WTC11 (cell line): ENCODE measurements around the gene ZC3H12C. TPM values are rescaled to one million over a fixed set of nuclear protein-coding genes. Genes with fewer than 3 reads are reported as not detected.

Source experiments
- ATAC-seq: fragments of 200-7000 bp; cut with Tn5 transposase; 2 replicates; pipeline ENCODE4 v1.10.0; 2021; ENCODE audit warnings: mild to moderate bottlenecking, moderate library complexity
- CTCF ChIA-PET: fragments of 300-600 bp; sonication (Branson Sonifier 250); formaldehyde crosslinking; loops from one replicate; lab custom pipeline; 2021; ENCODE audit warnings: antibody characterized with exemption; lab: Charles Lee
- POLR2A ChIA-PET: fragments of 350-600 bp; sonication (Branson Sonifier 250); formaldehyde crosslinking; loops from one replicate; lab custom pipeline; 2021; ENCODE audit warnings: antibody characterized with exemption; lab: Charles Lee
- DNase-seq: peaks from one replicate; pipeline ENCODE4 v3.0.0; 2021; ENCODE audit warnings: low spot score
- H3K27ac Mint-ChIP-seq: 2 replicates; pipeline ENCODE4 v1.8.0; 2021; ENCODE audit warnings: mixed read lengths
- H3K27me3 Mint-ChIP-seq: 2 replicates; pipeline ENCODE4 v1.8.0; 2021; ENCODE audit warnings: low read depth, mild to moderate bottlenecking, moderate library complexity, mixed read lengths
- H3K36me3 Mint-ChIP-seq: 2 replicates; pipeline ENCODE4 v1.8.0; 2021; ENCODE audit warnings: mixed read lengths
- H3K4me1 Mint-ChIP-seq: 2 replicates; pipeline ENCODE4 v1.8.0; 2022; ENCODE audit warnings: mixed read lengths
- H3K4me3 Mint-ChIP-seq: 2 replicates; pipeline ENCODE4 v1.8.0; 2021; ENCODE audit warnings: mild to moderate bottlenecking, moderate library complexity, mixed read lengths
- H3K9me3 Mint-ChIP-seq: 2 replicates; pipeline ENCODE4 v1.8.0; 2021; ENCODE audit warnings: mixed read lengths
- RELA ChIP-seq: sonication (generic); formaldehyde crosslinking; IDR thresholded peaks from 2 replicates; pipeline ENCODE4 v1.8.1; 2022; ENCODE audit warnings: missing genetic modification reagents, mild to moderate bottlenecking, borderline replicate concordance
- SMAD4 ChIP-seq: sonication (generic); formaldehyde crosslinking; IDR thresholded peaks from 2 replicates; pipeline ENCODE4 v1.8.0; 2022; ENCODE audit warnings: mild to moderate bottlenecking, missing genetic modification reagents
- TP53 ChIP-seq: sonication (generic); formaldehyde crosslinking; IDR thresholded peaks from 2 replicates; pipeline ENCODE4 v1.8.1; 2023; ENCODE audit warnings: mild to moderate bottlenecking, missing genetic modification reagents
- ZBTB21 ChIP-seq: sonication (generic); formaldehyde crosslinking; IDR thresholded peaks from 2 replicates; pipeline ENCODE4 v1.8.1; 2023; ENCODE audit warnings: mild to moderate bottlenecking, missing genetic modification reagents, borderline replicate concordance
- ZNF219 ChIP-seq: sonication (generic); formaldehyde crosslinking; IDR thresholded peaks from 2 replicates; pipeline ENCODE4 v1.8.0; 2023; ENCODE audit warnings: missing genetic modification reagents, mild to moderate bottlenecking, borderline replicate concordance
- ZNF263 ChIP-seq: sonication (generic); formaldehyde crosslinking; IDR thresholded peaks from 2 replicates; pipeline ENCODE4 v1.8.1; 2022; ENCODE audit warnings: low read depth, mild to moderate bottlenecking, moderate library complexity, missing genetic modification reagents
- ZNF317 ChIP-seq: sonication (generic); formaldehyde crosslinking; IDR thresholded peaks from 2 replicates; pipeline ENCODE4 v1.8.1; 2023; ENCODE audit warnings: low read depth, mild to moderate bottlenecking, moderate library complexity, missing genetic modification reagents, borderline replicate concordance
- ZNF423 ChIP-seq: fragments of 250-450 bp; sonication (Bioruptor Pico); IDR thresholded peaks from 2 replicates; pipeline ENCODE4 v2.1.2; 2022; ENCODE audit warnings: mild to moderate bottlenecking, moderate library complexity
- ZNF671 ChIP-seq: fragments of 250-450 bp; sonication (Bioruptor Pico); IDR thresholded peaks from 2 replicates; pipeline ENCODE4 v1.8.0; 2021; ENCODE audit warnings: mild to moderate bottlenecking
- total RNA-seq: library from RNA; stranded (reverse); gene quantifications from 3 replicates; pipeline ENCODE4 v1.2.3, GENCODE V29; 2021
- TF ChIP-seq, protein P1 (sequence below): sonication (generic); formaldehyde crosslinking; conservative IDR thresholded peaks from 2 replicates; pipeline ENCODE4 v1.8.1; 2022; ENCODE audit warnings: mild to moderate bottlenecking, missing genetic modification reagents
- TF ChIP-seq, protein P2 (sequence below): sonication (generic); formaldehyde crosslinking; IDR thresholded peaks from 2 replicates; pipeline ENCODE4 v1.8.1; 2023; ENCODE audit warnings: mild to moderate bottlenecking, missing genetic modification reagents, moderate library complexity
- TF ChIP-seq, protein P3 (sequence below): sonication (generic); formaldehyde crosslinking; IDR thresholded peaks from 2 replicates; pipeline ENCODE4 v1.8.1; 2023; ENCODE audit warnings: mild to moderate bottlenecking, missing genetic modification reagents, borderline replicate concordance
- TF ChIP-seq, protein P4 (sequence below): fragments of 250-450 bp; sonication (Bioruptor Pico); IDR thresholded peaks from 2 replicates; pipeline ENCODE4 v1.9.0; 2021; ENCODE audit warnings: mild to moderate bottlenecking
- TF ChIP-seq, protein P5 (sequence below): fragments of 200-600 bp; IDR thresholded peaks from 2 replicates; pipeline ENCODE4 v1.8.0; 2022; ENCODE audit warnings: antibody characterized with exemption
- TF ChIP-seq, protein P6 (sequence below): sonication (generic); formaldehyde crosslinking; IDR thresholded peaks from 2 replicates; pipeline ENCODE4 v1.8.1; 2023; ENCODE audit warnings: mild to moderate bottlenecking, moderate library complexity, missing genetic modification reagents
- TF ChIP-seq, protein P7 (sequence below): sonication (generic); formaldehyde crosslinking; IDR thresholded peaks from 2 replicates; pipeline ENCODE4 v1.8.1; 2022; ENCODE audit warnings: mild to moderate bottlenecking, missing genetic modification reagents, moderate library complexity, borderline replicate concordance

ZC3H12C gene
- total RNA-seq, 1 experiment from 2014 or later, result 2.4 TPM

DNA sequence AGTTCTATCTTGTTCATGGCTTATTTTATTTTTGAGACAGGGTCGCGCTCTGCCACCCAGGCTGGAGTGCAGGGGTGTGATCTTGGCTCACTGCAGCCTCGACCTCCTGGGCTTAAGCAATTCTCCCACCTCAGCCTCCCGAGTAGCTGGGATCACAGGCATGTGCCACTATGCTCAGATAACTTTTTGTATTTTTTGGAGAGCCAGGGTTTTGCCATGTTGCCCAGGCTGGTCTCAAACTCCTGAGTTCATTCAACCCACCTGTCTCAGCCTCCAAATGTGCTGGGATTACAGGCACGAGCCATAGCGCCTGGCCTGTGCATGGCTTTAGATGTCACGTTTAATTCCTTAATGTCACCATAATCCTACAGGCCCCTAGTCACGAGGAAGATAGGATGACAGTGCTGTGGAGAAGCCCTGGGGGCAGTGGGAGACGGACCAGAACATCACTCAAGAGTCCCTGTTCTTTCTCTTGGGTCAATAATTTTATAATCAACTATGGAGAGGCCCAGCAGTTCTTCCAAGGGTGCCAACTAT is 103.8 kb downstream of the ZC3H12C start (continued):
- TF ChIP-seq RELA (CRISPR knock-in tag) (no peak), ZNF317 (CRISPR knock-in tag) (no peak), SMAD4 (no peak)
- TF ChIP-seq, protein P1, sequence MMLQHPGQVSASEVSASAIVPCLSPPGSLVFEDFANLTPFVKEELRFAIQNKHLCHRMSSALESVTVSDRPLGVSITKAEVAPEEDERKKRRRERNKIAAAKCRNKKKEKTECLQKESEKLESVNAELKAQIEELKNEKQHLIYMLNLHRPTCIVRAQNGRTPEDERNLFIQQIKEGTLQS, result no peak
- TF ChIP-seq, protein P2, sequence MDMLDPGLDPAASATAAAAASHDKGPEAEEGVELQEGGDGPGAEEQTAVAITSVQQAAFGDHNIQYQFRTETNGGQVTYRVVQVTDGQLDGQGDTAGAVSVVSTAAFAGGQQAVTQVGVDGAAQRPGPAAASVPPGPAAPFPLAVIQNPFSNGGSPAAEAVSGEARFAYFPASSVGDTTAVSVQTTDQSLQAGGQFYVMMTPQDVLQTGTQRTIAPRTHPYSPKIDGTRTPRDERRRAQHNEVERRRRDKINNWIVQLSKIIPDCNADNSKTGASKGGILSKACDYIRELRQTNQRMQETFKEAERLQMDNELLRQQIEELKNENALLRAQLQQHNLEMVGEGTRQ, result no peak
- TF ChIP-seq, protein P3, sequence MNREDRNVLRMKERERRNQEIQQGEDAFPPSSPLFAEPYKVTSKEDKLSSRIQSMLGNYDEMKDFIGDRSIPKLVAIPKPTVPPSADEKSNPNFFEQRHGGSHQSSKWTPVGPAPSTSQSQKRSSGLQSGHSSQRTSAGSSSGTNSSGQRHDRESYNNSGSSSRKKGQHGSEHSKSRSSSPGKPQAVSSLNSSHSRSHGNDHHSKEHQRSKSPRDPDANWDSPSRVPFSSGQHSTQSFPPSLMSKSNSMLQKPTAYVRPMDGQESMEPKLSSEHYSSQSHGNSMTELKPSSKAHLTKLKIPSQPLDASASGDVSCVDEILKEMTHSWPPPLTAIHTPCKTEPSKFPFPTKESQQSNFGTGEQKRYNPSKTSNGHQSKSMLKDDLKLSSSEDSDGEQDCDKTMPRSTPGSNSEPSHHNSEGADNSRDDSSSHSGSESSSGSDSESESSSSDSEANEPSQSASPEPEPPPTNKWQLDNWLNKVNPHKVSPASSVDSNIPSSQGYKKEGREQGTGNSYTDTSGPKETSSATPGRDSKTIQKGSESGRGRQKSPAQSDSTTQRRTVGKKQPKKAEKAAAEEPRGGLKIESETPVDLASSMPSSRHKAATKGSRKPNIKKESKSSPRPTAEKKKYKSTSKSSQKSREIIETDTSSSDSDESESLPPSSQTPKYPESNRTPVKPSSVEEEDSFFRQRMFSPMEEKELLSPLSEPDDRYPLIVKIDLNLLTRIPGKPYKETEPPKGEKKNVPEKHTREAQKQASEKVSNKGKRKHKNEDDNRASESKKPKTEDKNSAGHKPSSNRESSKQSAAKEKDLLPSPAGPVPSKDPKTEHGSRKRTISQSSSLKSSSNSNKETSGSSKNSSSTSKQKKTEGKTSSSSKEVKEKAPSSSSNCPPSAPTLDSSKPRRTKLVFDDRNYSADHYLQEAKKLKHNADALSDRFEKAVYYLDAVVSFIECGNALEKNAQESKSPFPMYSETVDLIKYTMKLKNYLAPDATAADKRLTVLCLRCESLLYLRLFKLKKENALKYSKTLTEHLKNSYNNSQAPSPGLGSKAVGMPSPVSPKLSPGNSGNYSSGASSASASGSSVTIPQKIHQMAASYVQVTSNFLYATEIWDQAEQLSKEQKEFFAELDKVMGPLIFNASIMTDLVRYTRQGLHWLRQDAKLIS (CRISPR knock-in tag), result no peak
- TF ChIP-seq, protein P4, sequence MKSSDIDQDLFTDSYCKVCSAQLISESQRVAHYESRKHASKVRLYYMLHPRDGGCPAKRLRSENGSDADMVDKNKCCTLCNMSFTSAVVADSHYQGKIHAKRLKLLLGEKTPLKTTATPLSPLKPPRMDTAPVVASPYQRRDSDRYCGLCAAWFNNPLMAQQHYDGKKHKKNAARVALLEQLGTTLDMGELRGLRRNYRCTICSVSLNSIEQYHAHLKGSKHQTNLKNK, result no peak
- TF ChIP-seq, all 79 proteins: peak for 0

DNA sequence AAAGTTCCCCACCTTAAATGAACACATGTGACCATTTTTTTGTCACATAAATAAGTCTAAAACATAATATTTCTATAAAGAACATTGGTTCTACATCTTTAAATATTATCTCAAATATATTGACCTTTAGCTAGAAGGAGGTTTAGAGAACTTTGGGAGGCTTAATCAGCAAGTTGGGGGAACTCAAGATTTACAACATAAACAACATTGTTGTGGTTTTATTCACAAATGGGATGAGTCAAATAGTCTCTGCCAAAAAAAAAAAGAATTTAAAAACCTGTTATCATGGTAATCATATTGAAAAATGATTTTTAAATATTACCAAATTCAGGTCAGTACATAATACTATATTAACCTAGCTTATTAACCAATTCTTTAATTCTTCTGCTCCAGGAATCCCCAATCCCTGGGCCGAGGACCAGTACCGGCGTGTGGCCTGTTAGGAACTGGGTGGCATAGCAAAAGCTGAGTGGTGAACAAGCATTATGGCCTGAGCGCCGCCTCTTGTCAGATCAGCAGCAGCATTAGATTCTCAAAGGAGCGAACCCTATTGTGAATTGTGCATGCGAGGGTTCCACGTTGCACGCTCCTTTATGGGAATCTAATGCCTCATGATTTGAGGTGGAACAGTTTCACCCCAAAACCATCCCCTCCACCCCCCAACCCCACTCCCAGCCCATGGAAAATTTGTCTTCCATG is 105.0 kb downstream of the ZC3H12C start:
- no peaks in the 10 kb centered on the region for H3K27me3 Mint-ChIP-seq
- H3K4me3 Mint-ChIP-seq, result no peak overlapping the region
- ChIA-PET POLR2A (no interaction called here), CTCF (interaction anchor here (1.4 to 1.5 kb wide), 2 partner anchors 231 to 238 kb away, joined by 3 to 6 read pairs; partner anchors contain the start of gene FDX1)
- no peaks in the 10 kb centered on the region for H3K36me3 Mint-ChIP-seq
- peaks cover 19% of the 10 kb centered on the region for H3K4me1 Mint-ChIP-seq
- TF ChIP-seq TP53 (CRISPR knock-in tag), result no peak
- TF ChIP-seq, protein P5, sequence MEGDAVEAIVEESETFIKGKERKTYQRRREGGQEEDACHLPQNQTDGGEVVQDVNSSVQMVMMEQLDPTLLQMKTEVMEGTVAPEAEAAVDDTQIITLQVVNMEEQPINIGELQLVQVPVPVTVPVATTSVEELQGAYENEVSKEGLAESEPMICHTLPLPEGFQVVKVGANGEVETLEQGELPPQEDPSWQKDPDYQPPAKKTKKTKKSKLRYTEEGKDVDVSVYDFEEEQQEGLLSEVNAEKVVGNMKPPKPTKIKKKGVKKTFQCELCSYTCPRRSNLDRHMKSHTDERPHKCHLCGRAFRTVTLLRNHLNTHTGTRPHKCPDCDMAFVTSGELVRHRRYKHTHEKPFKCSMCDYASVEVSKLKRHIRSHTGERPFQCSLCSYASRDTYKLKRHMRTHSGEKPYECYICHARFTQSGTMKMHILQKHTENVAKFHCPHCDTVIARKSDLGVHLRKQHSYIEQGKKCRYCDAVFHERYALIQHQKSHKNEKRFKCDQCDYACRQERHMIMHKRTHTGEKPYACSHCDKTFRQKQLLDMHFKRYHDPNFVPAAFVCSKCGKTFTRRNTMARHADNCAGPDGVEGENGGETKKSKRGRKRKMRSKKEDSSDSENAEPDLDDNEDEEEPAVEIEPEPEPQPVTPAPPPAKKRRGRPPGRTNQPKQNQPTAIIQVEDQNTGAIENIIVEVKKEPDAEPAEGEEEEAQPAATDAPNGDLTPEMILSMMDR, result no peak
- TF ChIP-seq, protein P6, sequence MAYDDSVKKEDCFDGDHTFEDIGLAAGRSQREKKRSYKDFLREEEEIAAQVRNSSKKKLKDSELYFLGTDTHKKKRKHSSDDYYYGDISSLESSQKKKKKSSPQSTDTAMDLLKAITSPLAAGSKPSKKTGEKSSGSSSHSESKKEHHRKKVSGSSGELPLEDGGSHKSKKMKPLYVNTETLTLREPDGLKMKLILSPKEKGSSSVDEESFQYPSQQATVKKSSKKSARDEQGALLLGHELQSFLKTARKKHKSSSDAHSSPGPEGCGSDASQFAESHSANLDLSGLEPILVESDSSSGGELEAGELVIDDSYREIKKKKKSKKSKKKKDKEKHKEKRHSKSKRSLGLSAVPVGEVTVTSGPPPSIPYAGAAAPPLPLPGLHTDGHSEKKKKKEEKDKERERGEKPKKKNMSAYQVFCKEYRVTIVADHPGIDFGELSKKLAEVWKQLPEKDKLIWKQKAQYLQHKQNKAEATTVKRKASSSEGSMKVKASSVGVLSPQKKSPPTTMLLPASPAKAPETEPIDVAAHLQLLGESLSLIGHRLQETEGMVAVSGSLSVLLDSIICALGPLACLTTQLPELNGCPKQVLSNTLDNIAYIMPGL (CRISPR knock-in tag), result no peak
- TF ChIP-seq ZNF263, result no peak
- TF ChIP-seq ZBTB21 (CRISPR knock-in tag), result no peak
- TF ChIP-seq ZNF671 (CRISPR knock-in tag), result no peak
- TF ChIP-seq ZNF423, result no peak
- TF ChIP-seq, protein P7, sequence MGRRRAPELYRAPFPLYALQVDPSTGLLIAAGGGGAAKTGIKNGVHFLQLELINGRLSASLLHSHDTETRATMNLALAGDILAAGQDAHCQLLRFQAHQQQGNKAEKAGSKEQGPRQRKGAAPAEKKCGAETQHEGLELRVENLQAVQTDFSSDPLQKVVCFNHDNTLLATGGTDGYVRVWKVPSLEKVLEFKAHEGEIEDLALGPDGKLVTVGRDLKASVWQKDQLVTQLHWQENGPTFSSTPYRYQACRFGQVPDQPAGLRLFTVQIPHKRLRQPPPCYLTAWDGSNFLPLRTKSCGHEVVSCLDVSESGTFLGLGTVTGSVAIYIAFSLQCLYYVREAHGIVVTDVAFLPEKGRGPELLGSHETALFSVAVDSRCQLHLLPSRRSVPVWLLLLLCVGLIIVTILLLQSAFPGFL, result no peak
- no peak for TF ChIP-seq ZNF219 (CRISPR knock-in tag)
- no peak overlapping the region for H3K27ac Mint-ChIP-seq
- H3K9me3 Mint-ChIP-seq, result peaks cover 5% of the 10 kb centered on the region; the same call in 1 of the 2 replicates
- DNase-seq, result no peak
- ATAC-seq, result no peak
